SKM-1 (cell line): Measurements from ENCODE around the gene NFKBIE.

Experiments
- DNase-seq: peaks from one replicate; lab custom pipeline; 2025; ENCODE audit not compliant: unreplicated experiment; lab: John Stamatoyannopoulos, UW

NFKBIE gene

DNA sequence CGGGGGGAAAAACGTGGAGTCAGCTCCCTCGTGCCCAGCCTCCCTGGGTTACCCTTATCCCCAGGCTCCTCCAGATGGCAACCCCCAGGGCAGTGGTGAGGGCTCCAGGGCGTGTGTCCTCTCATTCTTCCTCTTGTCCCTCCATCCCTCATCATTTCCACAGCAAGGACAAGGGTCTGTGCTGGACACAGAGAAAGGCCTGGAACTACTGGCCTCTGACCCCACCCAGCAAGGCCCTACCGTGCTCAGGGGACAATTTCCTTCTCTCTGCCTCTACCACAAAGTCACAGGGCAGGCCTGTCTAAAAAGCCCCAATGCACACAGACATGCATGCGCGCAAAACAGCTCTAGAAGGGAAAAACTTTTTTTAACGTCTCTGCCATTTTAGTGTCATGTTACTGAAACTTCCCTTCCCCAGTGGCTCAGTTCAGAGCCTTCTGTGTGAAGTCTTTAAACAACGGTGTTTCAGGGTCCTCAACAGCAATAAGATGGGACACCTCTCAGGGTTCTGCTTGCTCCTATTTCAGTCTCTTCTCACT lies 7.0 kb downstream of the NFKBIE start:
- no peak for DNase-seq

DNA sequence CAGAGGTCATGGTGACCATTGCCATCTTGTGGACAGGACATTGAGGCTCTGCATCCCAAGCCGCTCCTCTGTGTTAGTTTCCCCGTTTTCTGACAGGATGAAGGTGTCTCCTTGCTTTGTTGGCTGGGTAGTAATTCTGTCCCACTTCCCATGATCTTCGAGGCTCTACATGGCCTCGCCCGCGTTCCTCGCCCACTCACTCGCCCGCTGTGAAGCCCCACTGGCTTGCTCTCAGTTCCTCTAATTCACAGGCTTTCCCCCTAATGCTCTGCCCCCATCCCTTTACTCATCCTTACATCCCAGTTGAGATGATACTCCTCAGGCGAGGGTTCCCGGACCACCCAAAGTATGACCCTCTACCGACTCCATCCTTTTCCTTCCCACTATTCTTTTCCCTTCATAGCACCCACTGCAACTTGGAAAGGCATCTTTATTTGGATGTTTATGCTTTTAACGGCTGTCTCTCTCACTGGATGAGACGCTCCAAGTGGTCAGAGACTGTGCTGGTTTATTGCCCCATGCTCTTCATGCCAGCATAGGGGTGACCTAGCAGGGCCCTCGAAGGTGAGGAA lies 7.5 kb downstream of the NFKBIE start:
- DNase-seq, result no peak

DNA sequence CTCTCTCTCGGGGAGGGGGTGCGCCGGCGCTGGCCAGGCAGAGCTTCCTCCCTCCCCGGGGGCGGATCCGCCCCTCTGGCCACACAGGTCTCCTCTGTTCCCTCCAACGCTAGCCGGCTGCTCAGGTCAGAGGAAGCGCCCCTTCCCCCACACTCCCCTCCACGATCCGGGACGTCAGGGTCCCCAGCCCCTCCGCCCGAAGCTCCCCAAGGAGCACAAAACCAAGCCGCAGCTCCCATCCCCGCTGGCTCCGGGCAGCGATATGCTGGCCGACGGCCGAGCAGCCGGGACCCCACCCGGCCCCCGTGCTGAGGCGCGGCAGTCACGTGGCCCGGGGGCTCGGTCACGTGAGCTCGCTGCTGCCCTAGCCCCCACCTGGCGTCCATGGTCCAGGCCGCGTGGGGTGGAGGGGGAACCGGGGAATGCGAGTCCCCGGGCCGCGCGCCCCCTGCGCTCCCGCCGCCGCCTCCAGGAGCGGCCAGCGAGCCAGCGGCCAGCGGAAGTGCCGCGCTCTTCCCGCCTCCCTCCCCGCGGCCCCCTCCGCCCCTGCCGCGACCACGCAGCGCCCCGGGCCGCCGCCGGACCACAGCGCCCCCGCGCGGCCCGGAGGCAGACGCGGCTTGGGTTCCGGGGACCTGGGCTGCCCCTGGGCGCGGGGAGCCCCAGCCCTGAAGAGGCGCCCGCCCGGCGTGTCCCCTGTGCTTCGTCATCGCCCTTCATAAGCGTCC lies 8.2 kb downstream of the NFKBIE start, which contains the start of gene SLC35B2:
Gene SLC35B2 (minus strand): TSS at position 504 of the 728 bp plus-strand sequence. CDS start 118 bp downstream, at position 386.
- DNase-seq, result peak; percentile 38

DNA sequence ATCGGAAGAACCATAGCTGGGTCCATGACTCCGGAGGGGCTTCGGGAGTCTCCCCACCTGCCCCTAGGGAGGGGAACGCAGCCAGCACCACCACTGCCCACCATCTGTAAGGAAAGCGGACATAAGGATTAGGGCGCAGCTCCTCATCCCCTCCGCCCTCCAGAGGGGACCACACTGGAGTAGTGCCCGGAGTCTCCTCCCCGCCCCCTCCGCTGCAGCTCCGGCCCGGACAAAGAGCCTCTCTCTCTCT lies 8.7 kb downstream of the NFKBIE start:
- DNase-seq, result no peak

DNA sequence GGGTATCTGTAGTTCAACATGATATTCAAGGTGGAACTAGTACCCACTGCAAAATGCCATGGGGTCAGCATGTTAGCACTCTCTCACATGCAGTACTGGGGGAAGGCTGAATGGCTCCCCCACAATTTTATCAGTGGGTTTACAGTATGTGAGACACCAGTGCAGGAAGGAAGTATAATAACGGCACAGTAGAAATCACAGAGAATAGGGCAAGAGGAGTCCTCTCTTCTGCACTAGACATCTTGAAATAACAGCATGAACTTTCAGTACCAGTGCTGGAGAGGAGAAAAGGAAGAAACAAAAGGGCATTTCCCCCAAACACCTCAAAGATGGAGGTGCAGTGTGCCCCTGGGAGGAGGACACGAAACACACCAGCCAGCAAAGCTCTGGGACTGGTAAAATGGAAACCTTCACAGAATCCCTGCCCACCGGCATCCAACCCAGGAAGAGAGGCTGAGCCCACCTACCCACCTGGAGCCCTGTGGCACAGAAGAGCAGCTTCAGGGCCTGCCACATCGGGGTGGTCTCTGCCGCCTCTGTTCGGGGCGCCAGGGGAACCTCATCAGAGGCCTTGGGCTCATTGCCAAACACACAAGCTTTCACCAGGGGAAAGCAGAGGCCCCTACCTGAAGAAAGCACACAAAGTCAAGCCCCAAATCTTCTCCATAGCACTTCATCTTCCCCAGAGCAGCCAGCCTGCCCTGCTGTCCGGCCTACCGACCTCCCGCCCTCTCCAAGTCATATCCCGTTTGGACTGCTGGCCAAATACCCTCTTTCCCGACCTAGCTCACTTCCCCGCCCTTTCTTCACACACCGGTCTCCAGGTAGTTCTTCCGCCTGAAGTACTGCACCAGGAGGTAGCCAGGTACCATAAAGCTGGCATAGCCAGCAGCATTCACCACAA lies 9.2 kb downstream of the NFKBIE start:
- DNase-seq, result no peak

DNA sequence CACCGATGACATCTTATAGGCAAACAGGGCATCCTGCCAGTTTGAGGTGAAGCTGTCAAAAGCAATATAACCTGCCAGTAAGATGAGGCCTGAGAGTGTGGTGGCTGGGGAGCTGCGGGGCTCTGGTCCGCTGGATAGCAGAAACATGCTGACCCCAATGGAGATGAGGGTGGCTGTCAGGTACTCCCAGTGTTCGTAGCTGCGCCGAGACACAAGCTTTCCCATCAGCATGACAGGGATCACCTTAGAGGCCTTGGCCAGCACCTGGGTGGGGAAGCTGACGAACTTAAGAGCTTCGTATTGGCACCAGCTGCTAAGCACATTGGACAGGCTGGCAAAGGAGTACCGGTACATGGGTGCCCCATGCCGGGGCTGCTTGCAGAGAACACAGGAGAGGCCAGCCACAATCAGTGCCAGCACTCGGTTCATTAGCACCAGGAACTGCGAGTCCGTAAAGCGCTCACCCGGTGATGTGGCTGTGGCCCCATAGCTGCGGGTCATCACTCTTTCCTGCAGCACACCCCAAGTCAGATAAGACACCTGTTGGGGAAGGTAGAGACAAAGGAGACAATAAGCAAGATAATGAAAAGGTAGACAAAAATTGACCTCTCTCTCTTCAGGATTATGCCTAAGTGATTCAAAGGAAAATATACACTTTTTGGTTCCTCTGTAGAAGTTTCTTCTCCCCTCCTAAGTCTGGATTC lies 10.1 kb downstream of the NFKBIE start:
- DNase-seq, result no peak

DNA sequence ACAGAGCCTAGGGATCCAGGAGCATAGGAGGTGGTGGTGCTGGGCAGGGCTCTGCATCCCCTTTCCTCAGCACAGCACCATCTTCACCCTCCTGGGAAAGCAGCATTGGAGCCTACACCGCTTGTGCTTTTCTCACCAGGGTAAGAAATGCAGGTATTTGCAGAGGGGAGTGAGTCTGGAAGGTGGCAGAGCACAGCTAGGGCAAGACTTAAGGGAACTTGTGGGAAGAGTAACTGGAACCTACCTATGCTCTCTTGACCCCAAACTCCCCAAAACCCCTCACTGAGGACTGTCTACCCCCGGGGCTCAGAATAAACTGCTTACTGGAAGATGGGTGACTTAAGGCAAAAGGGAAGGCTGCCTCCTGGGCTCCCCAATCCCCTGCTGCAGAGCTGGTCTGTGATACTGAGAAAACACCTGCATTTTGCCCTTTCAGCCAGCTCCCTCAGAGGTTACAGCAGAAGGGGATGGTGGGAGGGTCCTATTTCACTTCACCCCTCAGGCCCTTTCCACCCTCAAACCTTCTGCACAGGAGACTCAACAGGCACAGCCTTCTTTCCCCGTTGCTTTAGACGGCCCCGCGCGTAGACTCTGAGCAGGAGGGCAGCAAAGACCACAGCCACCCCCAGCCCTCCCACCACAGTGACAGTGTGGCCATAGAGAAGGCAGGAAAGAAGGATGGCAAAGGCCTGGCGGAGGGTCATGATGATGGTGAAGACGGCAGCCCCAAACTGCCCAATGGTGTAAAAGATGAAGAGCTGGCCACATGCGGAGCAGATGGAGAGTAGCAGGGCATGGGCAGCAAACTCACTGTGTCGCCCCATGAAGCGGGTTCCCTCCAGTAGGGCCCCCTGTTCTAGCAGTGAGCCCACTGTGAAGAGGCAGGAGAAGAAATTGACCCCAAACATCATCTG lies 10.9 kb downstream of the NFKBIE start:
- no peak for DNase-seq

DNA sequence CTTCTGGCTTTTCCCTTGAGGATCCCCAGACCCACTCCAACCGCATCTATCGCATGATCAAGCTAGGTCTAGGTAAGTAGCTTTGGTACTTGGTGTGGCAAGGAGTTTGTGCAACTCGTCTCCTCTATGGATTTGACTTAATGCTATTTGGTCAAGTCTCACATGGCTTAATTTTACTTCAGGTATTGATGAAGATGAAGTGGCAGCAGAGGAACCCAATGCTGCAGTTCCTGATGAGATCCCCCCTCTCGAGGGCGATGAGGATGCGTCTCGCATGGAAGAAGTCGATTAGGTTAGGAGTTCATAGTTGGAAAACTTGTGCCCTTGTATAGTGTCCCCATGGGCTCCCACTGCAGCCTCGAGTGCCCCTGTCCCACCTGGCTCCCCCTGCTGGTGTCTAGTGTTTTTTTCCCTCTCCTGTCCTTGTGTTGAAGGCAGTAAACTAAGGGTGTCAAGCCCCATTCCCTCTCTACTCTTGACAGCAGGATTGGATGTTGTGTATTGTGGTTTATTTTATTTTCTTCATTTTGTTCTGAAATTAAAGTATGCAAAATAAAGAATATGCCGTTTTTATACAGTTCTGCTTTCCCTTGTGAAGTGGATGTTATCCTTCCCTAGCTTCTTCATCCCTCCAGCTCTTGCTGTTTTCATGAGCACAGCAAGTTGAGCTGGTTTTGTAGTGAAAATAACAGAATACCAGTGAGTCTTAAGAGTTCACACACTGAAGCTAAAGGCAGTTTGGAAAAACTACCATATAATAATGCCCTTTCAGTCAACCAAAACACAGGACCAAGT lies 11.8 kb downstream of the NFKBIE start:
- no peak for DNase-seq

DNA sequence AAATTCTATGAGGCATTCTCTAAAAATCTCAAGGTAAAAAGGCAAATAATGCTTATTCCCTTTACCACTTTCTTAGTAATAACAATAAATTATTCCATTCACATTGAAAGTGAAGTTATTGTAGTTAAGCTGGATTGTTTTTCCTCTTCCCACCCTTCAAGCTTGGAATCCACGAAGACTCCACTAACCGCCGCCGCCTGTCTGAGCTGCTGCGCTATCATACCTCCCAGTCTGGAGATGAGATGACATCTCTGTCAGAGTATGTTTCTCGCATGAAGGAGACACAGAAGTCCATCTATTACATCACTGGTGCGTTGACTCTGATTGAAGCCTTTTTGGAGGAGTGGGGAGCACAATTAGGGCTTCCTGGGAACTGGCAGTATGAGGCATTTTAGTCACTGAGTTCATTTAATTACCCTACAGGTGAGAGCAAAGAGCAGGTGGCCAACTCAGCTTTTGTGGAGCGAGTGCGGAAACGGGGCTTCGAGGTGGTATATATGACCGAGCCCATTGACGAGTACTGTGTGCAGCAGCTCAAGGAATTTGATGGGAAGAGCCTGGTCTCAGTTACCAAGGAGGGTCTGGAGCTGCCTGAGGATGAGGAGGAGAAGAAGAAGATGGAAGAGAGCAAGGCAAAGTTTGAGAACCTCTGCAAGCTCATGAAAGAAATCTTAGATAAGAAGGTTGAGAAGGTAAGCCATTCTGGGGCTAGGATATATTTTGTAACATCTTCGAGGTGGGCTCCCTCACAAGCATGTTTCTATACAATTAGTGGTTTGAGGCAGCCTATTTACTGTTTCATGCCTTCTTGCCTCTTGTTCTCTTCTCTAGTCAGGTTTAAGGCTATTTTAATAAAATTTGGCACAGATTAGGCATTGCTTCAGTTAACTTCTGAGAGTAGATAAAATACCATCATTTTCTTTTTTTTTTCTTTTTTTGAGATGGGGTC lies 13.5 kb downstream of the NFKBIE start:
- DNase-seq, result no peak

DNA sequence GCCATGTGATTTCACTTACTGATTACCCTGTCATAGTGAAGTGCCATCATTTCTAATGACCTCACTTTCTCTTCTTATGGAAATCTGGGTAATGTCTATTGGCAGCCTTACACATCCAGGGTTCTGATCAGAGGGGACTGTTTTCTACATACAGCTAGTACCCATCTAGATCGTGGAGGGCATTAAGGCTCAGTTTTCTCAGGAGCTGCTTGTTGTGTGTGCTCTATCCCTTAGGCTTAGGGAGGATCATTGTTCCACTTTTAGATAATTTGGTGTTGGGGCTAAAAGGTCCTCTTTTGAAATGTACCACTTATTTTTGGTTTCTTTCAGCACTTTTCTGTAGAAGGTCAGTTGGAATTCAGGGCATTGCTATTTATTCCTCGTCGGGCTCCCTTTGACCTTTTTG lies 14.6 kb downstream of the NFKBIE start:
- no peak for DNase-seq

DNA sequence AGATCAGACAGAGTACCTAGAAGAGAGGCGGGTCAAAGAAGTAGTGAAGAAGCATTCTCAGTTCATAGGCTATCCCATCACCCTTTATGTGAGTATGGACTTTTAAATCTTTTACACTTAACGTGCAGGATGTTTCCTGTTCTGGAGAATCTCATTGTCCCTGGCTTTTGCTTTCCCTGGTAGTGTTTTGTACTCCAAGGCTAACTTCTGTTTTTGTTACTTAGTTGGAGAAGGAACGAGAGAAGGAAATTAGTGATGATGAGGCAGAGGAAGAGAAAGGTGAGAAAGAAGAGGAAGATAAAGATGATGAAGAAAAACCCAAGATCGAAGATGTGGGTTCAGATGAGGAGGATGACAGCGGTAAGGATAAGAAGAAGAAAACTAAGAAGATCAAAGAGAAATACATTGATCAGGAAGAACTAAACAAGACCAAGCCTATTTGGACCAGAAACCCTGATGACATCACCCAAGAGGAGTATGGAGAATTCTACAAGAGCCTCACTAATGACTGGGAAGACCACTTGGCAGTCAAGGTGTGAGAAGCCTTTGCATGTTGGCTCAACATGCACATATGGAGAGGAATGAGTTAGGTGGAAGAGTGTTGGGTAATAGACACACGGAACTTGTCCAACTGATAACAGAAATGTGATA lies 15.2 kb downstream of the NFKBIE start:
- no peak for DNase-seq

DNA sequence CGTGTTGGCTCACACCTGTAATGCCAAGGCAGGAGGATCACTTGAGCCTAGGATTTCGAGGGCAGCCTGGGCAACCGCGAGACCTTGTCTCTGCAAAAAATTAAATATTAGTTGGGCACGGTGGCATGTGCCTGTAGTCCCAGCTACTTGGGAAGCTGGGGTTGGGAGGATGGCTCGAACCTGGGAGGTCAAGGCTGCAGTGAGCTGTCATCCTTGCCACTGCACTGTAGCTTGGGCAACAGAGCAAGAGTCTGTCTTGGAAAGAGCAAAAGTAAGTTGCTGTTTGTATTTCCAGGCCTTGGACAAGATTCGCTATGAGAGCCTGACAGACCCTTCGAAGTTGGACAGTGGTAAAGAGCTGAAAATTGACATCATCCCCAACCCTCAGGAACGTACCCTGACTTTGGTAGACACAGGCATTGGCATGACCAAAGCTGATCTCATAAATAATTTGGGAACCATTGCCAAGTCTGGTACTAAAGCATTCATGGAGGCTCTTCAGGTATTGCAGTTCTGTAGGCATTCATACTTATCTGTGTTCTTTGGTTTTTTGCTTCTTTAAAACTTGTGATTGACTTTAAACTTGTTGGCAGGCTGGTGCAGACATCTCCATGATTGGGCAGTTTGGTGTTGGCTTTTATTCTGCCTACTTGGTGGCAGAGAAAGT lies 16.1 kb downstream of the NFKBIE start:
- no peak for DNase-seq

DNA sequence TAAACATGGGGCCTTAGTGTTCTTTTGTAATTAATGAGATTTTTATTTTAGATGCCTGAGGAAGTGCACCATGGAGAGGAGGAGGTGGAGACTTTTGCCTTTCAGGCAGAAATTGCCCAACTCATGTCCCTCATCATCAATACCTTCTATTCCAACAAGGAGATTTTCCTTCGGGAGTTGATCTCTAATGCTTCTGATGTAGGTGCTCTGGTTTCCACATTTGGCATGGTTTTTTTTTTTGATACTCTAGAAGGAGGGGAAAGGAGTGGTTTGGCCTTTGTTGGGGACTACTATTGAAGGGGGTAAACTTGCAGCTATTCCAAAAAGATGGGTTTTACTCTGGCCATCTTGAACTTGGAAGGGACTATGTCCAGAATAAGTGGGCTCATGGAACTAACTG lies 16.8 kb downstream of the NFKBIE start:
- DNase-seq, result no peak

DNA sequence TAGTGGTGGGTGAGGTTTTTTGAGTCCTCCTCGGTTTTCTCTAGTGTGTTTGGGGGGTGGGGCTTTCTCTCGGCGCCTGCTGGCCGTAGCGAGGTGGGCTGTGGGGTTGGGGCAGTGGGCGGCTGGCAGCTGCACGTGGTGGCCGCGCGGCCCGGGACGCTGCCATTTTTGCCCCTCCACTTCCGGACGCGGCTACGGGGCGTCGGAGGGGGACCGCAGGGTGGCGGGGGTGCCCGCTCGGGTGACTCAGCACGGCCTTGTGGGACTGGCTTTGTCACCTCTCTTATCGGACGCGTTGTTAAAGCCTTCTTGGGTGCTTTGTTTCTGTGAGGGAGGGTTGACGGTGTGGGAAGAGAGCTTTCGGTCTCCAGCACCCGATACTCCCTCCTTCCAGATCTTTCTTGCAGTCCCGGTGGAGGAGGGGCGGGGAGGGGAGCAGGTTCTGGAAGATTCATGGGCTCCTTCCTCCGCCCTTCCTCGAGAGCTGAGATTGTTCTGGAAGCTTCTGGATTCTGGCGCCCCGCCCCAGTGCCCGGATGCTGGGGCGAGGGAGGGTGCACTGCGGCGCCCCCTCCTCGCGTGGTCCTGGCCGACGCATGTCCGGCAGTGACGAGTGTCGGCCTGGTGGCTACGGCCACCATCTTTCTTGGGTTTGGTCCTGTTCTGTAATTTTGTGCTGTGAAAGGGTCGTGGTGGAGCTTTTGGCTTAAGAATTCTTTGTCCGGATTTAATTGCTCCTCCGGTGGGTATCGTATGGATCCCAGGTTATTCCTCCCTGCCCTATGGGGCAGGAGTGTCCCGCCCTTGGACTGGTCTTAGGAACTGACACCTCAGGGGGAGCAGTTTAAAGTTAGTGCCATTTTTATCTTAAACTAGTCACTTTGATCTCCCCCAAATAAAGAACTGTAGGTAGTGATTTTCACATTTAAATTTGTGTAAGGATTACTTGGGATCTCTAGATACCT lies 17.7 kb downstream of the NFKBIE start:
- DNase-seq, result no peak

DNA sequence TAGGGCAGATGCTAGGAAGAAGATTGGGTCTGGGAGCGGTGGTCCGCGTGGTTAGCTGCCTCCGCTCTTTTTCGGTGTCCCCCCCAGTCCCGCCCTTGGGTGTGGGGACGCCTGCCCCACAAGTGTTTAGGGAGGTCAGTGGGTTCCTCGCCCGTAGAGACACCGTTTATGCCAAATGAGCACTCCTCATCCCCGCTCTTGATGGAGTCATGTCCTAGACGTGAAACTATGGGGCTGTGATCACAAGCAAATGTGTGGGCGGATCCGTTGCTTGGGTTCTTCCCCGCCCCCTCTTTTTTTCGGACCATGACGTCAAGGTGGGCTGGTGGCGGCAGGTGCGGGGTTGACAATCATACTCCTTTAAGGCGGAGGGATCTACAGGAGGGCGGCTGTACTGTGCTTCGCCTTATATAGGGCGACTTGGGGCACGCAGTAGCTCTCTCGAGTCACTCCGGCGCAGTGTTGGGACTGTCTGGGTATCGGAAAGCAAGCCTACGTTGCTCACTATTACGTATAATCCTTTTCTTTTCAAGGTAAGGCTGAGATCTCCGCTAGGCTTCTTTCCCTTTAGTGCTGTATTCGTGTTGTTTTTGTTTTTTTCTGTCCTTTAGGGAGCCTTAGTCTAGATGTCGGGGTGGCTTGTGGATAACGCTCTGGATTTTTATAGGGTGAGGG lies 18.6 kb downstream of the NFKBIE start, which contains the start of gene HSP90AB1:
Gene HSP90AB1 (plus strand): TSS at position 439 of the 675 bp plus-strand sequence. CDS start 1,529 bp downstream, outside the sequence.
- peak; percentile 97 for DNase-seq
